ENCODE data around the gene CCM2.

CCM2 gene

GRCh38 chr7:44973610-44974401 lies 26.2 kb upstream of the CCM2 start:
- no peak overlapping the region for H3K4me3 ChIP-seq (replicated peaks; ENCODE audit: low read depth, low read length)
- no peak for DNase-seq (ENCODE audit: extremely low read depth, low read depth)
- peak; percentile 57 for TF ChIP-seq CTCF (IDR thresholded peaks at IDR 0.05; ENCODE audit: low read depth, low read length, missing control alignments)

- DNase-seq (ENCODE audit: extremely low read depth, low read depth): no peak
- no peak for TF ChIP-seq CTCF (IDR thresholded peaks at IDR 0.05; ENCODE audit: low read depth, low read length, missing control alignments)
- H3K4me3 ChIP-seq (replicated peaks; ENCODE audit: low read depth, low read length): no peak overlapping the region
Measured at GRCh38 chr7:44974549-44974948, 25.5 kb upstream of the CCM2 start.

- no peak for DNase-seq (ENCODE audit: extremely low read depth, low read depth)
- no peak for TF ChIP-seq CTCF (IDR thresholded peaks at IDR 0.05; ENCODE audit: low read depth, low read length, missing control alignments)
- H3K4me3 ChIP-seq (replicated peaks; ENCODE audit: low read depth, low read length): no peak overlapping the region
Measured at GRCh38 chr7:44975331-44976039, 24.5 kb upstream of the CCM2 start.

GRCh38 chr7:44976040-44976745 lies 23.8 kb upstream of the CCM2 start:
- DNase-seq (ENCODE audit: extremely low read depth, low read depth): no peak
- no peak for TF ChIP-seq CTCF (IDR thresholded peaks at IDR 0.05; ENCODE audit: low read depth, low read length, missing control alignments)
- H3K4me3 ChIP-seq (replicated peaks; ENCODE audit: low read depth, low read length): no peak overlapping the region

- DNase-seq (ENCODE audit: extremely low read depth, low read depth): no peak
- no peak for TF ChIP-seq CTCF (IDR thresholded peaks at IDR 0.05; ENCODE audit: low read depth, low read length, missing control alignments)
- H3K4me3 ChIP-seq (replicated peaks; ENCODE audit: low read depth, low read length): no peak overlapping the region
Measured at GRCh38 chr7:44976746-44977196, 23.2 kb upstream of the CCM2 start.

GRCh38 chr7:44977304-44977958 lies 22.6 kb upstream of the CCM2 start:
- DNase-seq (ENCODE audit: extremely low read depth, low read depth): no peak
- no peak for TF ChIP-seq CTCF (IDR thresholded peaks at IDR 0.05; ENCODE audit: low read depth, low read length, missing control alignments)
- H3K4me3 ChIP-seq (replicated peaks; ENCODE audit: low read depth, low read length): no peak overlapping the region
